Mesenteric fat pad (tissue), 1 donor: ENCODE measurements around the gene OR5D18. TPM values are rescaled to one million over a fixed set of nuclear protein-coding genes. Genes with fewer than 3 reads are reported as not detected.
"Not testable (repeated sequence)": the region's sequence is repeated elsewhere in the genome, so short reads cannot be mapped to it uniquely, and the experiment has no call there.

Experiments
- DNase-seq: peaks from one replicate; pipeline ENCODE4 v3.0.0-alpha.2; 2020; ENCODE audit warnings: low spot score
- long read RNA-seq: library from polyadenylated mRNA; unstranded; transcript quantifications from one replicate; pipeline ENCODE4 v2.0.0, GENCODE V29; 2020
- total RNA-seq: library from RNA; stranded (reverse); fragmentation: NEBNext Ultra II Directional; extraction: Animal tissue kit (Norgen Biotek cat#: 25700); gene quantifications from one replicate; pipeline ENCODE4 v1.2.1, GENCODE V29; 2021
- donor health status: DM: yes; HTN: yes; CAD: no.

OR5D18 gene
- not detected for total RNA-seq
- long read RNA-seq, result 0 reads

GRCh38 chr11:55819330-55819729, at the start of gene OR5D18:
OR5D18 (plus strand) TSS chr11:55819630; CDS start chr11:55819630, 0 bp downstream.
- no peak for DNase-seq

GRCh38 chr11:55773138-55773537, 46.3 kb upstream of the OR5D18 start, which contains the start of gene OR5D13:
OR5D13 (plus strand) TSS chr11:55773438; CDS start chr11:55773438, 0 bp downstream.
- no peak for DNase-seq

- no peak for DNase-seq
Measured at GRCh38 chr11:55791606-55792005, 27.8 kb upstream of the OR5D18 start.

GRCh38 chr11:55793321-55793720, 26.1 kb upstream of the OR5D18 start:
- DNase-seq, result no peak

- DNase-seq, result no peak
Measured at GRCh38 chr11:55795256-55795655, 24.2 kb upstream of the OR5D18 start, which contains the start of gene OR5D14. OR5D14 (plus strand) TSS chr11:55795556; CDS start chr11:55795556, 0 bp downstream.

- no peak for DNase-seq
Measured at GRCh38 chr11:55806248-55806647, 13.2 kb upstream of the OR5D18 start.

- no peak for DNase-seq
Measured at GRCh38 chr11:55811067-55811466, 8.4 kb upstream of the OR5D18 start, which contains the start of gene OR5L1. OR5L1 (plus strand) TSS chr11:55811367; CDS start chr11:55811467, 100 bp downstream.

GRCh38 chr11:55826919-55827318, 7.5 kb downstream of the OR5D18 start, which contains the start of gene OR5L2:
OR5L2 (plus strand) TSS chr11:55827219; CDS start chr11:55827219, 0 bp downstream.
- no peak for DNase-seq

- no peak for DNase-seq
Measured at GRCh38 chr11:55838452-55838851, 19.0 kb downstream of the OR5D18 start, which contains the start of gene OR5D16. OR5D16 (plus strand) TSS chr11:55838752; CDS start chr11:55838752, 0 bp downstream.

GRCh38 chr11:55847453-55847852, 28.0 kb downstream of the OR5D18 start:
- DNase-seq, result no peak

- DNase-seq, result no peak
Measured at GRCh38 chr11:55849037-55849436, 29.6 kb downstream of the OR5D18 start.

GRCh38 chr11:55852141-55852540, 32.7 kb downstream of the OR5D18 start:
- DNase-seq, result no peak

- DNase-seq, result no peak
Measured at GRCh38 chr11:55854704-55855103, 35.3 kb downstream of the OR5D18 start.

- not testable (repeated sequence) for DNase-seq
Measured at GRCh38 chr11:55867354-55867753, 47.9 kb downstream of the OR5D18 start.

Other genes with a start within 250 kb of the OR5D18 start
- gene OR4C16, start 247.5 kb upstream of the OR5D18 start, total RNA-seq, result not detected
- gene OR4C11, start 212.0 kb upstream of the OR5D18 start, total RNA-seq, result not detected
- not detected for gene OR4P4, start 184.5 kb upstream of the OR5D18 start, total RNA-seq
- gene OR4S2, start 171.3 kb upstream of the OR5D18 start, total RNA-seq, result not detected
- not detected for gene OR4C6, start 157.4 kb upstream of the OR5D18 start, total RNA-seq
- not detected for gene OR5D13, start 46.2 kb upstream of the OR5D18 start, total RNA-seq
- not detected for gene OR5D14, start 24.1 kb upstream of the OR5D18 start, total RNA-seq
- not detected for gene OR5L1, start 8.3 kb upstream of the OR5D18 start, total RNA-seq
- not detected for gene OR5L2, start 7.6 kb downstream of the OR5D18 start, total RNA-seq
- not detected for gene OR5D16, start 19.1 kb downstream of the OR5D18 start, total RNA-seq
- not detected for gene TRIM51, start 63.7 kb downstream of the OR5D18 start, total RNA-seq
- gene OR5W2, start 95.0 kb downstream of the OR5D18 start, total RNA-seq, result not detected
- gene OR5I1, start 116.8 kb downstream of the OR5D18 start, total RNA-seq, result not detected
- not detected for gene OR10AG1, start 150.3 kb downstream of the OR5D18 start, total RNA-seq
- gene OR5F1, start 175.0 kb downstream of the OR5D18 start, total RNA-seq, result not detected
- not detected for gene OR5AS1, start 208.0 kb downstream of the OR5D18 start, total RNA-seq